Hair follicle dermal papilla cell (primary cell): ENCODE data around the gene GOLGA8G. TPM values are rescaled to one million over a fixed set of nuclear protein-coding genes. Genes with fewer than 3 reads are reported as not detected.

Experiments
- small RNA-seq: library from RNA; depleted of rRNA; stranded (forward); fragments of <200 nt; gene quantifications from one replicate; pipeline ENCODE3, GENCODE V24; 2012
- total RNA-seq: library from RNA; depleted of rRNA; stranded (reverse); fragments of >200 nt; gene quantifications from 2 replicates; pipeline ENCODE4 v1.2.3, GENCODE V29; 2012

GOLGA8G gene, protein sequence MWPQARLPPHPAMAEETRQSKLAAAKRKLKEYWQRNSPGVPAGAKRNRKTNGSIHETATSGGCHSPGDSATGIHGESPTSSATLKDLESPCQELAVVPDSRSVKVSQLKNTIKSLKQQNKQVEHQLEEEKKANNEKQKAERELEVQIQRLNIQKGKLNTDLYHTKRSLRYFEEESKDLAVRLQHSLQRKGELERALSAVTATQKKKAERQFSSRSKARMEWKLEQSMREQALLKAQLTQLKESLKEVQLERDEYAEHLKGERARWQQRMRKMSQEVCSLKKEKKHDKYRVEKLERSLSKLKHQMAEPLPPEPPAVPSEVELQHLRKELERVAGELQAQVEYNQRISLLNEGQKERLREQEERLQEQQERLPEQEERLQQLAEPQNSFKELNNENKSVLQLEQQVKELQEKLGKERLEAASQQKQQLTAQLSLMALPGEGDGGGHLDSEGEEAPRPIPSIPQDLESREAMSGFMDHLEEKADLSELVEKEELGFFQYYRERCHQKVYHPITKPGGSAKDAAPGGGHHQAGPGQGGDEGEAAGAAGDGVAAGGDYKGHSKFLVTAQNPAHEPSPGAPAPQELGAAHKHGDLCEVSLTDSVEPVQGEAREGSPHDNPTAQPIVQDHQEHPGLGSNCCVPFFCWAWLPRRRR
- total RNA-seq, result under 0.01 TPM in 1 of 2 replicates, not detected in the other

DNA sequence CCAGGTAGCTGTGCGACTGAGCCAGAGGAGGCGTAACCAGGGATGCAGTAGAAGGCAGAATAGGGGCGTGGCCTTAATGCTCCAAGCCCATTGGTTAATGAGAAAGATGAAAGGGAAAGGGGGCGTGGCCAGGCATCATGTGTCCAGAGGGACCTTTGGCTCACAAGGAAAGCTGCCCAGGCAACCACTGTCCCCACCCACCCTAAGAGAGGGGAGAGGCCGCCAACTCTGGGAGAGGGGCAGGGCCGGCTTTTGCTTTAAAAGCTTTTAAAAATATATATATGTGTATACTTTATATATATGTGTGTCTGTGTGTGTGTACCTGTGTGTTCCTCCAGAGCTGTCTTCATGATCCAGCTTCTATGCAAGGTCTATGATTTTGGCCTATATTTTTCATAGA is at the start of gene GOLGA8G:
GOLGA8G (minus strand) TSS at position 18 of the 400 bp plus-strand sequence. CDS start 62 bp downstream, outside the sequence.

GRCh38 chr15:28553268-28553667 is 20.5 kb upstream of the GOLGA8G start, which contains the start of gene GOLGA6L25:
Gene GOLGA6L25 (plus strand): TSS chr15:28553568. CDS start chr15:28553629, 61 bp downstream.

Small RNA genes lying within 50 kb of the gene (small RNA-seq; reads per million reads assigned to genes)
- gene AC138749.2 (not detected), gene AC138749.4 (not detected), gene AC138749.5 (not detected), gene MIR4509-3 (not detected), gene RF00017 (not detected)

Other genes starting within 250 kb of the GOLGA8G start
- 47.8 and 55.0 TPM in 2 replicates for gene HERC2, start 210.8 kb downstream of the GOLGA8G start, total RNA-seq
- gene GOLGA6L24, start 174.9 kb downstream of the GOLGA8G start, total RNA-seq, result not detected in 2 replicates
- not detected in 2 replicates for gene GOLGA8F, start 154.3 kb downstream of the GOLGA8G start, total RNA-seq
- not detected in 2 replicates for gene GOLGA6L25, start 20.6 kb upstream of the GOLGA8G start, total RNA-seq
- 0.16 and 0.73 TPM in 2 replicates for gene GOLGA8M, start 179.4 kb upstream of the GOLGA8G start, total RNA-seq